LNCaP clone FGC (cell line): ENCODE results near the gene CXCL5.

Source experiments
- DNase-seq: peaks from one replicate; pipeline ENCODE4 v3.0.0-alpha.2; 2011; ENCODE audit warnings: low read depth
- H3K4me3 ChIP-seq: 2 replicates; pipeline ENCODE4 v1.5.1; 2011; ENCODE audit warnings: mild to moderate bottlenecking, low read depth, low read length, control low read depth
- CTCF ChIP-seq: IDR thresholded peaks from 2 replicates; pipeline ENCODE4 v1.5.1; 2012; ENCODE audit warnings: mild to moderate bottlenecking; ENCODE audit not compliant: control insufficient read depth, insufficient read depth; ENCODE audit errors: extremely low read depth

Gene CXCL5

GRCh38 chr4:74032064-74032463 is 33.6 kb upstream of the CXCL5 start:
- DNase-seq = no peak
- no peak for TF ChIP-seq CTCF
- H3K4me3 ChIP-seq = no peak overlapping the region

GRCh38 chr4:74031576-74031975 is 33.1 kb upstream of the CXCL5 start:
- no peak for DNase-seq
- TF ChIP-seq CTCF = no peak
- no peak overlapping the region for H3K4me3 ChIP-seq

GRCh38 chr4:74030285-74030684 is 31.8 kb upstream of the CXCL5 start:
- no peak overlapping the region for H3K4me3 ChIP-seq
- no peak for DNase-seq
- TF ChIP-seq CTCF = no peak

DNA sequence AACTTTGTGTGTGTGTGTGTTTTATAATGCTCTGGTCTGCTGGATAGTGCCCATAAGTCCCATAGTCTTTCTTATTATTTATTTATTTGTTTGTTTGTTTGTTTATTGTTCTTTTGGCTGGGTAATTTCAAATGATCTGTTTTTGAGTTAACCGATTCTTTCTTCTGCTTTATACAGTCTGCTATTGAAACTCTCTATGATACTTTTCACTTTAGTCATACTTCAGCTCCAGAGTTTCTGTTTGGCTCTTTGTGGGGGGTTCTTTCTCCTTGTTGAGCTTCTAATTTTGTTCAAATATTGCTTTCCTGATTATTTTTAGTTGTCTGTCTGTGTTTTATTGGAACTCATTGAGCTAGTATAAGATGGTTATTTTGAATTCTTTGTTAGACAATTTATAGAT is 30.0 kb upstream of the CXCL5 start:
- no peak overlapping the region for H3K4me3 ChIP-seq
- no peak for DNase-seq

DNA sequence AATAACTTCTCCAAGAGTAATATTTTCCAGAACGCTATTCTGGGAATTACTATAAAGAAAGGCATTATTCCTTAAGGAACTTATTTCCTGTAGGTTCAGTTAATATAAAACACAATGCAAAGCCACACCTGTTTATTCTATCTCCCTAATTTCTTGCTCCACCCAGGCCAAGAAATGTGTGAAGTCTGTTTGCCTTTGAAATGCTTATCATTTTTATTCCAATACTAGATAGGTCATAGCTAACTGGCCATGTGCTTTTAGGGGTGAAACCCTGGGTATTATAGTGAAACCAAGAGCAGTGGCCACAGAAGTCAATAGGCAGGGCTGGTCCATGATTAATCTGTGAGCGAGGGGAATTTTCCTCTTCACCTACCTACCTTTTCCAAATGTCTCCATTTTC is 25.2 kb upstream of the CXCL5 start:
- TF ChIP-seq CTCF = no peak
- no peak for DNase-seq
- H3K4me3 ChIP-seq = no peak overlapping the region

More for the DNA sequence above, 30.0 kb upstream of the CXCL5 start:
- no peak for TF ChIP-seq CTCF

- DNase-seq = no peak
- no peak for TF ChIP-seq CTCF
- no peak overlapping the region for H3K4me3 ChIP-seq
Observed at GRCh38 chr4:74021601-74022000, 23.1 kb upstream of the CXCL5 start.

GRCh38 chr4:74018771-74019170 is 20.3 kb upstream of the CXCL5 start:
- no peak for TF ChIP-seq CTCF
- H3K4me3 ChIP-seq = no peak overlapping the region
- no peak for DNase-seq
